AG08395 (cell line): Measurements from ENCODE around the gene PRSS21.

Experiments
- DNase-seq: peaks from one replicate; pipeline ENCODE4 v3.0.0; 2012; ENCODE audit warnings: mixed read lengths, low spot score

PRSS21 gene

DNA sequence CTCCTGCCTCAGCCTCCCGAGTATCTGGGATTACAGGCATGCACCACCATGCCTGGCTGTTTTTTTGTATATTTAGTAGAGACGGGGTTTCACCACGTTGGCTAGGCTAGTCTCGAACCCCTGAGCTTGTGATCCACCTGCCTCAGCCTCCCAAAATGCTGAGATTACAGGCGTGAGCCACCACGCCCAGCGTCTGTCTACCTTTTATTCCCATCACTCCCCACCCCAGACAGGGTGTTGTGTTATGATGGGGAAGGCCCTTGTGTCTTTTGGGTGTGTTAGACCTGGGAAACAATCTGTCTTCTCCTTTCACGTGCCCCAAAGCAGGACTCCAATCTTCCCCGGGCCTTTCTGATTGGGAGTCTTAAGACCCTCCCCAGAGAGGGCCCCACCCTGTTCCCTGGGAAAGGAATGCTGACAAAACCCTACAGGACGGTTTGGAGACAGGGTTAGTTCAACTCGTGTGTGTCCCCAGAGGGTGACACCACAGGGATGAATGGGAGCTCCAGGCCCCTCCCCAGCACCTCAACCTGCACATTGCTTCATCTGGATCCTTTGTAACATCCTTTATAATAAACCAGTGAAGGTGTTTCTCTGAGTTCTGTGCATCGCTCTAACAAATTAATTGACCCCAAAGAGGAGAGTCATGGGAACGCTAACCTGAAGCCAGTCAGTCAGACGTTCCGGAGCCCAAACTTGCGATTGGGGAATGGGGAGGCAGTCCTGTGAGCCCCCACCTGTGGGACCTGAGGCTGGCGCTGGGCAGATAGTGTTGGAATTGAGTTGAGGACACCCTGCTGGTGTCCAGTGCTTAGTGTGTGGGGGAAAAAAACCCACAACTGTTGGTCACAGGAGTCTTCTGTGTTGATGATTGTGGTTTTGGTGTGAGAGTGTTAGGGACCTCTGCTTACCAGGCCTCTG lies 36.8 kb upstream of the PRSS21 start:
- no peak for DNase-seq

DNA sequence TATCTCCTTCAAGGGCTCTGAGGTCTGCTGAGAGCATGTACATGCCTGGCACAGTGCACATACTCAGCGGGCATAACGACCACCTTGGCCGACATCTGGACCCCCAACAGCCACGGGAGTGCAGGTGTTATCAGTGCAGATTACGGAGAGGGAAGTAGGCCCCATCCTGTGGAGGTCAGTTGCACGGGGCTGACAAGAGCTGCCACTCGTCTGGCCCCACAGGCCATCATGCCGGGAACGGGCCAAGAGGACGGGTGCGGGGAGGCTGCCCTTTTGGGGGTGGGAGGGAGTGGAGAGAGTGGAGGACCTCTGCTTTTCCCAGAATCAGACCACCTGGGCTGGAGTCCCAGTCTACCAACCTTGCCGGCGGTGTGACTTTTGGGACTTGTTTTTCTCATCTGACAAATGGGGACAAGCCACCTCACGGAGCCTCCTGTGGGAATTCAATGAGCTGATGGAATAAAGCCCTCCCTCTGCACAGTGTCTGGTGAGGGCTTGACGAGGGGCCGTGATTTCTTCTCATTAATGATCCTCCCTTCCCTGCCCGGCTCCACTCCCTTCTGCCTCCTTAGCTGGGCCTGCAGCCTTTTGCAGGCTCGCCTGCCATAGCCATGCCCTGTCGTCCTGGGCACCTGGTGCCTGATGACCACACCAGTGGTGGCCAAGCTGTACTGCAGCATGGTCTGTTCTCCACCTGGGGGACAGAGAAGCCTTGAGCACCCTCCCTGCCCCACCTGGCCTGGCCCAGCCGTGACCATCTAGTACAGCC lies 34.3 kb upstream of the PRSS21 start:
- DNase-seq = no peak

DNA sequence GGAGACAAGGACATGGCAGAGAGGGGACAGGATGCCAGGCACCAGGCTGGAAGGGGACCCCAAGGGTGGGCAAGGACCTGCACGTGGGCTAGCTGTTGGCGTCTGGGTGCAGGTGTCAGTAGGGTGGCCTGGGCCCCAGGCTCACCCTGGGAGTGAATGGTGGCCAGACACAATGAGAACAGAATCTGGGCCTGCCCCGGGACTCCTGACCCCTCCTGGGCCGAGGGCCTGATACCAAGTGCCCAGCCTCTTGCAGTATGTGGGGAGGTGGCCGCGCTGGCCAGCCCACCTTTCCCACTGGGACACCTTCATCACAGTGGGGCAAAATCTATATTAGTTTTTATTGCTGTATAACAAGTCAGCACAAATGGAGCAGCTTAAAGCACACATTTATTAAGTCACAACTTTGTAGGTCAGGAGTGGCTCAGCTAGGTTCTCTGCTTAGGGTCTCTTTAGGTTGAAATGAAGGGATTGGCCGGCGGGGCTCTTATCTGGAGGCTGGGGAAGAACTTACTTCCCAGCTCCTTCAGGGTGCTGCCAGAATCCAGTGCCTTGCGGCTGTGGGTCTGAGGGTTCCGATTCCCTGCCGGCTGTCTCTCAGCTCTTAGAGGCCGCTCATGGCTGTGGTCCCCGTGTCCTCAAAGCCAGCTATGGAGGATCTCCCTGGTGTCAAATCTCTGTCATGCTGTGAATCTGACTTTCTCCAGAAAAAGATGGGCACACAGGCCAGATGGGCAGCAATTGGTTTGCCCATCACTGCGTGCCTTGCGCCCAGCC lies 33.3 kb upstream of the PRSS21 start:
- DNase-seq = no peak

DNA sequence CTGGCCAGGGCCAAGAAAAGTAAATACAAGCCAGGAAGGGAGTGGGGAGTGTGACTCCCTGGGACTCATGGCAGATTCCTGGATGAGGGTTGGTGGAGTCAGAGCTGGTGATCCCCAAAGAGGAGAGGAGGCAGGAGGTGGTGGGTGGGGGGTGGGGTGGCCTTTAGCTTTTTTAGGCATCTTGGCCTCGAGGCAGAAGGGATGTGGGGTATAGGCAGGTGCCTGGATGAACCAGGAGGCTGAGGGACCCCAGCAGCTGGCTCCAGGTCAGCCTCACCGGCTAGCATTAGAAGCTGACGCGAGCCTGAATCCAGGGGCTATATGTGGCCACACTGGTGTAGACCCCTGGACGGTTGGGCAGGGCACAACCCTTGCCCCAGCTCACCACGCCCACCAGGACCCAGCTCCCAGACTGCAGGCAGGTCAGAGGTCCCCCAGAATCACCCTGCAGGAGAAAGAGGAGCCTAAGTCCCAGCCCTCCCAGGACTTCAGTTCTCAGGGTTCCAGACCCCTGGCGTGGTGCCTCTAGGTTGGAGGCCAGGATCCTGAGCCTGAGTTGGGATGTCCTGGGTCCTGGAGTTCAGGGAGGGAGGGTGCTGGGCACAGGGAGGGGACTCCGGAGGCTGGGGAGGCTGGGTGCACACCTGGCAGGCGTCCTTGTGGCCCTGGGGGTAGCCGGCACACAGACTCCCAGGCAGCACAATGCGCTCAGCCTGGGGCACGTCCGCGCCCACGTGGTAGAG lies 32.5 kb upstream of the PRSS21 start:
- no peak for DNase-seq

DNA sequence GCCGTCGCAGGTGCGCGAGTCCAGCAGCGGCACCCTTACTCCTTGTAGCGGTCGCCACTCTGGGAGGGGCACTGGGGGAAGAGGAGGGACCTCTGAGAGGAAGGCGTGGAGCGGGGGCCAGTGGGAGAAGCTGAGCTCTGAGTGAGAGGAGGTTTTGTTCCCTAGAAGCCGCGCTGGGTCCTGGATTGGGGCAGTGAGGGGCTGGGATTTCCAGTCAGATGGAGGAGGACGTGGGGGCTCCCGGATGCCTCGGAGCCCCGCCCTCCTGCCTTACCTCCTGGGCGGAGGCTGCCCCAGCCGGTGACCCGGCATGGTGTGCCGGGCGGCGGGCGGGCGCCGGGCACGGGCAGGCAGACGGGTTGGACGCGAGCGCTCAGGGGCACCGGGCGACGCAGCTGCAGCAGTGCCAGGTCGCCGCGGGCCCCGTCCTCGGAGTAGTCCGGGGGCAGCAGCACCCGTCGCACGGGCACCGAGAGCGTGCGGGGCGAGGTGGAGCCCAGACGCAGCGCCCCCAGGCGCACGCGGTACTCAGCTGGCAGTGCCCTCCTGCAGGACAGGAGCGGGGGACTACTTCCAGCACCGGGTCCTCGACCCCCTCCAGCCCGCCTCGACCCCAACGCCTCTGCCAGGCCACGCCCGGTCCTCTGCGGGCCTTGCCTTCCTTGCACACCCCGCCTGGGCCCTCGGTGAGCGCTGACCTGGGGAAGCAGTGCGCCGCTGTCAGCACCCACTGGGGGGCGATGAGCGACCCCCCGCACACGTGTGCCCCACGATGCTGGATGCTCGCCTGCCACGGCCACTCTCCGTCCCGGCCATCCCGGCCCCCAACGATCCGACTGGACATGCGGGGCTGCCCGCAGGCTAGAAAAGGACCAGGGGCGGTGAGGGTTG lies 31.7 kb upstream of the PRSS21 start:
- no peak for DNase-seq

DNA sequence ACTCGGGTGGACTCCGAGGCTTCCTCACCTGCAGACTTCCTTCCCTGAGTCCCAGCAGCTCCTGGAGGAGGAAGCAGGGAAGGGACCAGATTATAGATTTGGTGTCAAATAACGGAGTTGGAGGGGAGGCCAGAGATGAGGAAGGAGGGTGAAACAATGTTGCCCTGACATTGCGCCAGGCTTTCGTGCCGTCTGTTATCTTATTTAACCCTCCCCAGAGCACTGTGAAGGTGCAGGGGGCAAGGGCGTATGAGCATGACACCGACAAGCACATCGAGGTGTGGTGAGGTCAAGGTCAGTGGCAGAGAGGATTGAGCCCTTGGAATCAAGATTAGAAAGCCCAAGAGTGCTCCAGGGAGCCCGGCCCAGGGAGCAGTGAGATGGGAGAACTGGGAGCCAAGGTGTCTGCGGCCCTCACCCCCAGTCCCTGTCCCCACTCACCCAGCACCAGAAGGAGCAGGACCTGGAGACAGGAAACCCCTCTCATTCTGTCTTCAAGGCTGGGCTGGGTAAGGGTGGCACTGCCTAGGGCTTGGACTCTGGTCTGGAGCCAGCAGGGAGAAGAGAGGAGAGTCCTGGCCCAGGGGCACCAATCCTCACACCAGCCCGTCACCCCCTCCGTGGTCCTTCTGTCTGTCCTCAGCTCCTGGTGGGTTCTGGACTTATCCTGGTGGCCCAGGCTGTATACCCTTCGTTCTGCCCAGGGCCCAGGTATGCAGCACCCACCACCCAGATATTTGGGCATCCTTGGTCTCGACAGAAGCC lies 30.8 kb upstream of the PRSS21 start:
- DNase-seq = no peak

DNA sequence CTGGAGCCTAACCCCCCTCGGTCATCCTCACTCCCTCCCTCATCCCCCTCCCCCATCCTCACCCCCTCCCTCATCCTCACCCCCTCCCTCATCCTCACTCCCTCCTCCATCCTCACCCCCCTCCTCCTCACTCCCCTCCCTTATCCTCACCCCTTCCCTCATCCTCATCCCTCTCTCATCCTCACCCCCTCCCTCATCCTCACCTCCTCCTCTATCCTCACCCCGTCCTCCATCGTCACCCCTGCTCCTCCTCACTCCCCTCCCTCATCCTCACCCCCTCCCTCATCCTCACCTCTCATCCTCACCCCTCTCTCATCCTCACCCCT lies 30.2 kb upstream of the PRSS21 start:
- DNase-seq = no peak

DNA sequence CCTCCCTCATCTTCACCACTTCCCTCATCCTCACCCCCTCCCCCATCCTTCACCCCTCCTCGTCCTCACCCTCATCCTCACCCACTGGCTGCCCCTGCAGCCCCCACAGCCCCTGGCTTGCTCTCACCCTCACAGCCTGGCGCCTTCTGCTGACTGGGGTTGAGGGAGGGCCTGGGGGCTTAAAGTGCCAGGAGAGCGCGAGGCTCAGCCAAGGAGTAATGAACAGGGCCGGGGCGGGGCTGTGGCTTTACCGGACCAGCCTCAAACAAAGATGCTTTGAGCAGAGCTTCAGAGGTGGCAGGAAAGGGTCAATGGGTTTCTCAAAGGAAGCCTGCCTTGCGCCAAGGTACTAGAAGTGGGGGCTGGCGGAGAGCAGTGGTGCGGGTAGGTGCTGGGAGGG lies 29.6 kb upstream of the PRSS21 start, which contains the start of gene PRSS33:
Gene PRSS33, minus strand, starts transcription at position 155 of the 400 bp plus-strand sequence. CDS start 1,013 bp downstream, outside the sequence.
- no peak for DNase-seq

DNA sequence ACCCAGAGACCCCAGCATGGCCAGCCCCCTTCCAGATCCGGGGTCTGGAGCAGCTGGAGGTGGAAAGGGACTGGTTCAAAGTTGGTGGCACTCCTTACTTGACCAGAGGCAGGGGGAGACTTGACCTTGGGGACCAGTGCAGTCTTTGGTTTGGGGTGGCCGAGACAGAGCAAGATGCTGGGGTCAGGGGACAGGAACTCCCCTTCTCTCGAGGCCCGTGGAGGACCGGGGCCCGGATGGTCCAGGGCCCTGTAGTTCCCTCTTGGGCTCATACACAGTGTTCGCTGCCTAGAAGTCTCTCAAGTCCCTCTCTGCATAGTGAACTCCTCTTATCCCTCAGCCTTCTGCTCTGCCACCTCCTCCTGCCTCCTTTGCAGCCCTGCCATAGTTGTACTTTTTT lies 29.1 kb upstream of the PRSS21 start:
- DNase-seq = no peak

DNA sequence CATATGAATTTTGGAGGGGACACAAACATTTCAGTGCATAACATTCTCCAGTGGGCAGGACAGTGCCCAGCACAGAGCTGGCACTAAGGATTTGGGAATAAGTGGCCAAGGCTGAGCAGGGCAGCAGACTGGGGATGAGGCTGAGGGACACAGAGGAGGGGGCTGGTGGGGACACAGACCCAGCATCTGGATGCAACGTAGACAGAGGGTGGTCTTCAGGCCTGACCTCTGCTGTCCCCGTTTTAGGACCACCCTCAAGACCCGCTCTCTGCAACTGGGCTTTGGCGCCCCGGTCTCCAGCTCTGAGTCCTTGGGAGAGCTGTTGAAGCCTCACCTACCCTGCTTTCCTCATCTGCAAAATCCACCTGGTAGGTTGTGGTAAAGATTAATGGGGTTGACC lies 26.4 kb upstream of the PRSS21 start:
- no peak for DNase-seq

DNA sequence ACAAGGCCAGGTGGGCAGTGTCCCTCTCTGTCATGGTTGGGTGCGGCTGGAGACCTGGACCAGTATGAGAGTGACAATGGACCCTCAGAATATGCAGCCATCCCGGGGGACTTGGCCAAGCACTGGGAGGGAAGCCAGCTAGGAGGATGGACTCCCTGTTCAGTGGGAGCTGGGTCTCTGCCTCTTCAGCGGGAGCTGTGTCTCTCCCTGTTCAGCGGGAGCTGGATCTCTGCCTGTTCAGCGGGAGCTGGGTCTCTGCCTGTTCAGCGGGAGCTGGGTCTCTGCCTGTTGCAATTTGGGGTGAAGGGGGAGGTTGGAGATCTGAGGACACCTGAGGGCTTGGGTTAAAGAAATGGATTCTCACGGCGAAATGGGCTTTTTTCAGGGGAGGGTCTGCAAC lies 25.9 kb upstream of the PRSS21 start:
- no peak for DNase-seq

DNA sequence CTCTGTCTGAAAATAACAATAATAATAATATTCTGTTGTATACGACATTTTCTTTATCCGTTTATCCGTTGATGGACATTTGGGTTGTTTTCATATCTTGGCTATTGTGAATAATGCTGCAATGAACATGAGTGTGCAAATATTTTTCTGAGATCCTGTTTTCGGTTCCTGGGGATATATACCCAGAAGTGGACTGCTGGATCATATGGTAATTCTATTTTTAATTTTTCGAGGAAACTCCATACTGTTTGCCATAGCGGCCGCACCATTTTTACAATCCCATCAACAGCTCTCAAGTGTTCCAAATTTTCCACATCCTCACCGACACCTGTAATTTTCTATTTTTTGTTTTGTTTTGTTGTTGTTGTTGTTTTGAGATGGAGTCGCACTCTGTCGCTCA lies 24.1 kb upstream of the PRSS21 start:
- no peak for DNase-seq

DNA sequence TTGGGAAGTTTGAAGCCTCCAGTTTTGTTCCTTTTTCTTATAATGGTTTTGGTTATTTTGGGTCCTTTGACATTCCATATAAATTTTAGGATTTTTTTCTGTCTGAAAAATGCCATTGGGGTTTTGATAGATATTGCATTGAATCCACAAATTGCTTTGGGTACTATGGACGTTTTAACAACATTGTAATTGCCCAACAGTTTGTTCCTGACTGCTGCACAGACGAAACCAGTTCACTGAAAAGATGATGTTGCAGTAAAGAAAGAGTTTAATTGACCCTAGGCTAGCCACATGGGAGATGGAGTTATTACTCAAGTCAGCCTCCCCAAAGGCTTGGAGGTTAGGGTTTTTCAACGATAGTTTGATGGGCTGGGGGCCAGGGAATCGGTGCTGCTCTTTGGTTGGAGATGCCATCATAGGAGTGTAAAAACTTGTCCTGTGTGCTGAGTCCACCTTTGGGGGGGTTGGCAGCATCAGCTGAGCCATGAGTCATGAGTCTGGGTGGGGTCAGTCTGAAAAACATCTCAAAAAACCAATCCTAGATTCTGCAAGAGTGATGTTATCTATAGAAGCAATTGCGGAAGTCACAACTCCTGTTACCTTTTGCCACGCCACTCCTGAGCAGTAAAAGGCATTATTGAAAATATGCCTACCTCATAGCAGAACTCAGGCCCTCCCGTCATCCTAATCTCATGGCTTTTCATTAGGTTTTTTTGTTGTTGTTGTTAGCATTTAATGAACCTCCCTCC lies 21.5 kb upstream of the PRSS21 start:
- DNase-seq = no peak

DNA sequence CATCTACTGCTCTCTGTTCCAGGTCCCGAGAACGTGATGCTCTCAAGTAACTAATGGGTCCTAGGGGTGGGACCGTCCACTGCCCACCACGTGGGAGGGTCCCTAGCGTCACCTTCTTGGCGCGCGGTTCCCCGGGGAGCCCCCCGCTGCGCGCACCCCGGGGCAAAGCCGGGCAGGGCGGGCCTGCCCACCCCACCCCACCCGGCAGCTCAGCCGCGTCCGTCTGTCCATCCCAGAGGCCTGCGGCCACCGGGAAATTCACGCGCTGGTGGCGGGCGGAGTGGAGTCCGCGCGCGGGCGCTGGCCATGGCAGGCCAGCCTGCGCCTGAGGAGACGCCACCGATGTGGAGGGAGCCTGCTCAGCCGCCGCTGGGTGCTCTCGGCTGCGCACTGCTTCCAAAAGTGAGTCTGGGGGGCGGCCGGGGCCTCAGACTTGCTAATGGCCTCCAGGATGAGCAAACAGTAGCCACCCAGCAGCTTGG lies 18.3 kb upstream of the PRSS21 start:
- DNase-seq = no peak

DNA sequence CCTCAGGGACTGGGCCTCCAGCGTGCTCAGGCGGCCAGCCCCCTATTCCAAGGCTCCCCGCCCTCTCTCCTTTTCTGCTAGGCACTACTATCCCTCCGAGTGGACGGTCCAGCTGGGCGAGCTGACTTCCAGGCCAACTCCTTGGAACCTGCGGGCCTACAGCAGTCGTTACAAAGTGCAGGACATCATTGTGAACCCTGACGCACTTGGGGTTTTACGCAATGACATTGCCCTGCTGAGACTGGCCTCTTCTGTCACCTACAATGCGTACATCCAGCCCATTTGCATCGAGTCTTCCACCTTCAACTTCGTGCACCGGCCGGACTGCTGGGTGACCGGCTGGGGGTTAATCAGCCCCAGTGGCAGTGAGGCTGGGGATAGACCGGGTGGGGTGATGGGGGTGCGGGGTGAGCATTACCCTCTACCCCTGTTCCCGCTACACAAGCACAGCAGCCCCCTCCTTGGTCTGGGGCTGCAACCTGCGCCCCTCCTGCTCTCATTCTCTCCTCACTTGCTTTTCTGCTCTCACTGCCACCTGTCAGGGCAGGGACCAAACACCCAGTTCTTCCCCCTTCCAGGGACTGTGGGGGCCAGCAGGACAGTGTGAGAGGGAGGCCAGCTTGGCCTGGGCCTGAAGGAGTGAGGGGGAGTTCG lies 17.7 kb upstream of the PRSS21 start:
- DNase-seq = no peak

DNA sequence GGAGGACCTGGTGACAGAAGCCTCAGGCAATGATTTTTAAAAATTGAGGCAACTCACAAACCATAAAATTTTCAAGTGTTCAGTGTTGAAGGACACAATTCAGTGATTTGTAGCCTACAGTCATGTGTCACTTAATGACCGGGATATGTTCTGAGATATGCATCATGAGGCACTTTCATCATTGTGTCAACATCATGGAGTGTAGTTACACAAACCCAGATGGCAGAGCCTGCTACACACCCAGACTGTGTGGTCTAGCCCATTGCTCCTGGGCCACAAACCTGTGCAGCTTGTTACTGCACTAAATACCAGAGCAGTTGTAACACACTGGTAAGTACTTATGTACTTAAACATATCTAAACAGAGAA lies 17.2 kb upstream of the PRSS21 start:
- DNase-seq = no peak

DNA sequence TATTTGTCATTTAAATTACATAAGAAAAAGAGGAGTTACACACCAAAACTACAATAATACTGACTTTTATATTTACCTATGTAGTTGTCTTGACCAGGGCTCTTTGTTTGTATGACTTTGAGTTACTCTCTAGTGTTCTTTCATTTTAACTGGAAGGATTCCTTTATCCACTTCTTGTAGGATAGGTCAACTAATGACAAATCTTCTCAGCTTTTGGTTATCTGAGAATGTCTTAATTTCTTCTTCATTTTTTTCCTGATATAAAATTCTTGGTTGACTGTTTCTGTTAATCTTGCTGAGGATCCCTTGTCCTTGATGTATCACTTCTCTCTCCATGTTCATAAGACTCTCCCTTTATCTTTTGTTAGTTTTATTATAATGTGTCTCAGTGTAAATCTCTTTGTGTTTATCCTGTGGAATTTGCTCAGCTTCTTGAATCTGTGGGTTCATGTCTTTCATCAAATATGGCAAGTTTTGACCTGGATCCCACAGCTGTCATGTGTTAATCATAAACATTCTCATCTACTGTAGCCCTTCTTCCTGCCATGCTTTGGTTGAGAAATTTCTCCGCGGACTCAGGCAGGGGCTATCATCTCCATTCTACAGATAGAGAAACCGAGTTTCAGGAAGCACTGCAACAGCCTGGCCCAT lies 13.4 kb upstream of the PRSS21 start:
- no peak for DNase-seq

DNA sequence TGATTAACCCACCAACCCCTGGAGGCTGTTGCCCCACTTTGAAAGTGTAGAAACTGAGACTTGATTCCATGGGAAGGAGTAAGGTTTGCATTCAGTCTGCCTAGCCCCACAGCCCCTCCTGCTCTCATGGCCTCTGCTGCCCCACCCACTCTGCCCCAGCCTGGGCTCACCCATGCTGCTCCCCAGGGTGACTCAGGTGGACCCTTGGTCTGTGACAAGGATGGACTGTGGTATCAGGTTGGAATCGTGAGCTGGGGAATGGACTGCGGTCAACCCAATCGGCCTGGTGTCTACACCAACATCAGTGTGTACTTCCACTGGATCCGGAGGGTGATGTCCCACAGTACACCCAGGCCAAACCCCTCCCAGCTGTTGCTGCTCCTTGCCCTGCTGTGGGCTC lies 12.3 kb upstream of the PRSS21 start:
- DNase-seq = no peak
